CD8-positive, alpha-beta memory T cell (primary cell): ENCODE measurements around the gene KIF6. TPM values are rescaled to one million over a fixed set of nuclear protein-coding genes. Genes with fewer than 3 reads are reported as not detected.

Experiments used
- CTCF ChIA-PET: fragments of 350-600 bp; sonication (Branson Sonifier 250); formaldehyde crosslinking; loops from one replicate; lab custom pipeline; 2021; ENCODE audit warnings: antibody characterized with exemption; lab: Charles Lee
- POLR2A ChIA-PET: fragments of 350-600 bp; sonication (Branson Sonifier 250); formaldehyde crosslinking; loops from one replicate; lab custom pipeline; 2021; ENCODE audit warnings: antibody characterized with exemption; lab: Charles Lee
- DNase-seq, 5 donors: peaks; one replicate each; pipeline versions ENCODE4 v3.0.0 to v3.0.0-alpha.2; 2020 to 2022; ENCODE audit warnings: mixed read lengths in 1 of 5
- H3K27ac ChIP-seq: one replicate; pipeline ENCODE4 v1.7.0; 2013; ENCODE audit warnings: low read depth, mild to moderate bottlenecking, low read length, moderate library complexity
- H3K27me3 ChIP-seq: 2 replicates; pipeline ENCODE4 v1.7.0; 2013; ENCODE audit warnings: low read length, mild to moderate bottlenecking; ENCODE audit not compliant: insufficient read depth, poor library complexity, severe bottlenecking
- H3K36me3 ChIP-seq: 2 replicates; pipeline ENCODE4 v1.7.0; 2013; ENCODE audit warnings: mild to moderate bottlenecking, low read length, moderate library complexity; ENCODE audit not compliant: insufficient read depth
- H3K4me1 ChIP-seq: 2 replicates; pipeline ENCODE4 v1.7.0; 2013; ENCODE audit warnings: mild to moderate bottlenecking, low read length, moderate library complexity; ENCODE audit not compliant: insufficient read depth
- H3K4me3 ChIP-seq: 2 replicates; pipeline ENCODE4 v1.7.0; 2013; ENCODE audit warnings: mild to moderate bottlenecking, low read length
- H3K9me3 ChIP-seq: 2 replicates; pipeline ENCODE4 v1.7.0; 2013; ENCODE audit warnings: mild to moderate bottlenecking, low read length
- H3K27ac Mint-ChIP-seq, 8 donors: one replicate each; pipeline ENCODE4 v1.8.0; 2020 to 2021; ENCODE audit warnings: mixed read lengths in 8 of 8, mild to moderate bottlenecking in 6 of 8, inconsistent platforms in 3 of 8, moderate library complexity in 3 of 8
- H3K27me3 Mint-ChIP-seq, 2 donors: one replicate each; pipeline ENCODE4 v1.8.0; 2020 to 2021; ENCODE audit warnings: mixed read lengths in 2 of 2, mild to moderate bottlenecking in 1 of 2, moderate library complexity in 1 of 2
- H3K36me3 Mint-ChIP-seq, 3 donors: one replicate each; pipeline ENCODE4 v1.8.0; 2020 to 2021; ENCODE audit warnings: mixed read lengths in 3 of 3, inconsistent platforms in 1 of 3, mild to moderate bottlenecking in 1 of 3
- H3K4me1 Mint-ChIP-seq, 3 donors: one replicate each; pipeline ENCODE4 v1.8.0; 2020 to 2021; ENCODE audit warnings: mixed read lengths in 3 of 3, inconsistent platforms in 1 of 3, mild to moderate bottlenecking in 1 of 3
- H3K4me3 Mint-ChIP-seq, 7 donors: one replicate each; pipeline ENCODE4 v1.8.0; 2020 to 2021; ENCODE audit warnings: mixed read lengths in 7 of 7, mild to moderate bottlenecking in 6 of 7, moderate library complexity in 4 of 7, inconsistent platforms in 2 of 7
- H3K9me3 Mint-ChIP-seq, 5 donors: one replicate each; pipeline ENCODE4 v1.8.0; 2020 to 2022; ENCODE audit warnings: mixed read lengths in 5 of 5, mild to moderate bottlenecking in 3 of 5, moderate library complexity in 2 of 5, inconsistent platforms in 1 of 5
- polyA plus RNA-seq: library from polyadenylated mRNA; unstranded; fragments of 300-500 nt; fragmentation: Illumina TruSeq; gene quantifications from one replicate; pipeline ENCODE4 v1.2.3, GENCODE V29; 2021
- total RNA-seq, 2 experiments: library from RNA; stranded (reverse); gene quantifications; one replicate each; pipeline ENCODE4 v1.2.3, GENCODE V29; 2021

Gene KIF6
- total and polyA plus RNA-seq, 3 experiments from 2014 or later, result 0.22 TPM; not detected in 1

GRCh38 chr6:39572661-39573340 is 152.4 kb downstream of the KIF6 start:
- H3K4me3 ChIP-seq, result no peak overlapping the region
- POLR2A ChIA-PET, result no interaction called here
- no peak overlapping the region for H3K27ac Mint-ChIP-seq

GRCh38 chr6:39568896-39569295 is 156.3 kb downstream of the KIF6 start:
- no peaks in the 10 kb centered on the region for H3K27me3 ChIP-seq
- Mint-ChIP-seq H3K4me3 (no peak overlapping the region), H3K27me3 (peaks cover 3 to 11% of the 10 kb centered on the region in 2 donors), H3K27ac (no peak overlapping the region), H3K36me3 (no peaks in the 10 kb centered on the region), H3K9me3 (no peaks in the 10 kb centered on the region), H3K4me1 (no peaks in the 10 kb centered on the region)
- POLR2A ChIA-PET, result no interaction called here
- no peaks in the 10 kb centered on the region for H3K4me1 ChIP-seq
- no peaks in the 10 kb centered on the region for H3K36me3 ChIP-seq
- no peak overlapping the region for H3K27ac ChIP-seq
- DNase-seq, result no peak
- CTCF ChIA-PET, result no interaction called here
- no peak overlapping the region for H3K4me3 ChIP-seq
- no peaks in the 10 kb centered on the region for H3K9me3 ChIP-seq

More at GRCh38 chr6:39572661-39573340, 152.4 kb downstream of the KIF6 start:
- H3K36me3 Mint-ChIP-seq, result no peaks in the 10 kb centered on the region
- Histone ChIP-seq H3K4me1 (no peaks in the 10 kb centered on the region), H3K36me3 (no peaks in the 10 kb centered on the region), H3K9me3 (no peaks in the 10 kb centered on the region), H3K27me3 (no peaks in the 10 kb centered on the region), H3K27ac (no peak overlapping the region)
- no peak overlapping the region for H3K4me3 Mint-ChIP-seq
- H3K4me1 Mint-ChIP-seq, result no peaks in the 10 kb centered on the region
- CTCF ChIA-PET, result no interaction called here
- H3K27me3 Mint-ChIP-seq, result peaks cover 2 to 11% of the 10 kb centered on the region in 2 donors
- peaks cover 0 to 3% (median 0%) of the 10 kb centered on the region in 5 donors for H3K9me3 Mint-ChIP-seq
- no peak for DNase-seq

- Histone ChIP-seq H3K4me1 (no peaks in the 10 kb centered on the region), H3K27me3 (no peaks in the 10 kb centered on the region), H3K36me3 (no peaks in the 10 kb centered on the region), H3K9me3 (no peaks in the 10 kb centered on the region), H3K27ac (no peak overlapping the region), H3K4me3 (no peak overlapping the region)
- Mint-ChIP-seq H3K9me3 (no peaks in the 10 kb centered on the region), H3K4me1 (no peaks in the 10 kb centered on the region), H3K27me3 (peaks cover 3 to 6% of the 10 kb centered on the region in 2 donors), H3K36me3 (no peaks in the 10 kb centered on the region), H3K4me3 (no peak overlapping the region), H3K27ac (no peak overlapping the region)
- no peak for DNase-seq
- ChIA-PET POLR2A (no interaction called here), CTCF (no interaction called here)
Measured at GRCh38 chr6:39567091-39567490, 158.1 kb downstream of the KIF6 start.

GRCh38 chr6:39566456-39566855 is 158.8 kb downstream of the KIF6 start:
- peaks cover 3 to 6% of the 10 kb centered on the region in 2 donors for H3K27me3 Mint-ChIP-seq

GRCh38 chr6:39565956-39566355 is 159.3 kb downstream of the KIF6 start:
- H3K4me1 ChIP-seq, result no peaks in the 10 kb centered on the region
- no peaks in the 10 kb centered on the region for H3K9me3 Mint-ChIP-seq

More at GRCh38 chr6:39566456-39566855, 158.8 kb downstream of the KIF6 start:
- Histone ChIP-seq H3K36me3 (no peaks in the 10 kb centered on the region), H3K4me1 (no peaks in the 10 kb centered on the region), H3K27me3 (no peaks in the 10 kb centered on the region), H3K27ac (no peak overlapping the region), H3K4me3 (no peak overlapping the region), H3K9me3 (no peaks in the 10 kb centered on the region)
- no peaks in the 10 kb centered on the region for H3K4me1 Mint-ChIP-seq
- H3K36me3 Mint-ChIP-seq, result no peaks in the 10 kb centered on the region
- H3K27ac Mint-ChIP-seq, result no peak overlapping the region
- CTCF ChIA-PET, result no interaction called here
- no peak for DNase-seq
- no peak overlapping the region for H3K4me3 Mint-ChIP-seq
- no peaks in the 10 kb centered on the region for H3K9me3 Mint-ChIP-seq
- POLR2A ChIA-PET, result no interaction called here

GRCh38 chr6:39563566-39564311 is 161.5 kb downstream of the KIF6 start:
- no peaks in the 10 kb centered on the region for H3K36me3 Mint-ChIP-seq
- Histone ChIP-seq H3K9me3 (no peaks in the 10 kb centered on the region), H3K4me1 (no peaks in the 10 kb centered on the region), H3K4me3 (no peak overlapping the region), H3K36me3 (no peaks in the 10 kb centered on the region), H3K27ac (no peak overlapping the region), H3K27me3 (no peaks in the 10 kb centered on the region)
- ChIA-PET CTCF (no interaction called here), POLR2A (no interaction called here)
- H3K4me1 Mint-ChIP-seq, result no peaks in the 10 kb centered on the region
- H3K4me3 Mint-ChIP-seq, result no peak overlapping the region
- H3K27ac Mint-ChIP-seq, result no peak overlapping the region
- no peak for DNase-seq
- H3K27me3 Mint-ChIP-seq, result peaks cover 0 to 3% of the 10 kb centered on the region in 2 donors
- H3K9me3 Mint-ChIP-seq, result no peaks in the 10 kb centered on the region

More at GRCh38 chr6:39565956-39566355, 159.3 kb downstream of the KIF6 start:
- Mint-ChIP-seq H3K4me3 (no peak overlapping the region), H3K27ac (no peak overlapping the region), H3K27me3 (peaks cover 3% of the 10 kb centered on the region in 2 donors), H3K4me1 (no peaks in the 10 kb centered on the region), H3K36me3 (no peaks in the 10 kb centered on the region)
- Histone ChIP-seq H3K9me3 (no peaks in the 10 kb centered on the region), H3K36me3 (no peaks in the 10 kb centered on the region), H3K27me3 (no peaks in the 10 kb centered on the region), H3K27ac (no peak overlapping the region), H3K4me3 (no peak overlapping the region)
- ChIA-PET CTCF (no interaction called here), POLR2A (no interaction called here)
- no peak for DNase-seq

GRCh38 chr6:39561536-39562266 is 163.5 kb downstream of the KIF6 start:
- no peaks in the 10 kb centered on the region for H3K36me3 ChIP-seq
- no peak overlapping the region for H3K4me3 Mint-ChIP-seq
- no peak overlapping the region for H3K27ac Mint-ChIP-seq
- H3K36me3 Mint-ChIP-seq, result no peaks in the 10 kb centered on the region
- no peak for DNase-seq
- ChIA-PET CTCF (no interaction called here), POLR2A (no interaction called here)
- no peak overlapping the region for H3K4me3 ChIP-seq
- peaks cover 0 to 2% of the 10 kb centered on the region in 2 donors for H3K27me3 Mint-ChIP-seq
- no peaks in the 10 kb centered on the region for H3K27me3 ChIP-seq
- no peaks in the 10 kb centered on the region for H3K4me1 ChIP-seq
- H3K27ac ChIP-seq, result no peak overlapping the region
- no peaks in the 10 kb centered on the region for H3K4me1 Mint-ChIP-seq
- H3K9me3 Mint-ChIP-seq, result no peaks in the 10 kb centered on the region
- no peaks in the 10 kb centered on the region for H3K9me3 ChIP-seq

- H3K4me1 ChIP-seq, result no peaks in the 10 kb centered on the region
- no peaks in the 10 kb centered on the region for H3K9me3 ChIP-seq
- Mint-ChIP-seq H3K27me3 (peaks cover 3 to 6% of the 10 kb centered on the region in 2 donors), H3K4me3 (no peak overlapping the region), H3K36me3 (no peaks in the 10 kb centered on the region), H3K27ac (no peak overlapping the region), H3K9me3 (no peaks in the 10 kb centered on the region), H3K4me1 (no peaks in the 10 kb centered on the region)
- ChIA-PET POLR2A (no interaction called here), CTCF (no interaction called here)
- no peaks in the 10 kb centered on the region for H3K36me3 ChIP-seq
- H3K4me3 ChIP-seq, result no peak overlapping the region
- H3K27me3 ChIP-seq, result no peaks in the 10 kb centered on the region
- no peak for DNase-seq
- no peak overlapping the region for H3K27ac ChIP-seq
Measured at GRCh38 chr6:39560915-39561314, 164.3 kb downstream of the KIF6 start.
